HG02943 (cell line): ENCODE results near the gene KDM6A.
"Not testable (repeated sequence)": the region's sequence is repeated elsewhere in the genome, so short reads cannot be mapped to it uniquely, and the experiment has no call there.

Experiments used
- ATAC-seq: cut with Tn5 transposase; IDR thresholded peaks from one replicate; pipeline ENCODE4 v1.9.1; 2021; ENCODE audit warnings: mild to moderate bottlenecking, low read depth, moderate library complexity; ENCODE audit not compliant: unreplicated experiment

Gene KDM6A

GRCh38 chrX:44915361-44915868 is 42.4 kb downstream of the KDM6A start:
- no peak for ATAC-seq

DNA sequence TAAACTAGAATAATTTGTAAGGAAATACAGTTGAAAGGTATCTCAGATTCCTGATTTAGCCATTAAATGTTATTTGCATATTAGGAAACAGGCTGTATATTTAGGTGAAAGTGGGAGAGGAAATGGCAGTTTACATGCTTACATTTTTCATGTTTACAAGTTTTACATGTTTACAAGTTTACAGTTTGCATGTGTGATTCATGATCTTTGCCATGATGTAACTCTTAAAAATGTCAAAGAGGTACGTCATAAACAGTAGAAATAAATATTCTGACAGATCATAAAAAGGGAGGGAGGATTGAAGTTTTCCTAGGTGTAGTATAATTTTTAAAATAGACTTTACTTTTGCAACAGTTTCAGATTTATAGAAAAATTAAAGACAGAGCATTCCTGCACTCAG is 45.7 kb downstream of the KDM6A start:
- ATAC-seq, result no peak

DNA sequence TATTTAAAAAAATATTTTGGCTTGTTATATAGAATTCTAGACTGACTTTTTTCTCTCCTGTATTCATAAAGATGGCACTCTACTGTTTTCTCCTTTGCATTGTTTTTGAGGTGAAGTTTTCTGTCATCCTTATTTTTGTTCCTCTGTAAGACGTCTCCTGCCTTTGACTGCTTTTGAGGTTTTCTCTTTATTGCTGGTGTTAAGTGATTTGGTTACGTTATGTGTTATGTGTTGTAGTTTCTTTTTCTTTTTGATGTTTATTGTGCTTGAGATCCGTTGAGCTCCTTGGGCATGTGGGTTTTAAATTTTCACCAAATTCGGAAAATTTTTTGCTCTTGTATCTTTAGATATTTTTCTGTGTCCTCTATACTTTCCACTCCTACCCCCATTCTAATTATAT is 50.0 kb downstream of the KDM6A start:
- ATAC-seq, result no peak

DNA sequence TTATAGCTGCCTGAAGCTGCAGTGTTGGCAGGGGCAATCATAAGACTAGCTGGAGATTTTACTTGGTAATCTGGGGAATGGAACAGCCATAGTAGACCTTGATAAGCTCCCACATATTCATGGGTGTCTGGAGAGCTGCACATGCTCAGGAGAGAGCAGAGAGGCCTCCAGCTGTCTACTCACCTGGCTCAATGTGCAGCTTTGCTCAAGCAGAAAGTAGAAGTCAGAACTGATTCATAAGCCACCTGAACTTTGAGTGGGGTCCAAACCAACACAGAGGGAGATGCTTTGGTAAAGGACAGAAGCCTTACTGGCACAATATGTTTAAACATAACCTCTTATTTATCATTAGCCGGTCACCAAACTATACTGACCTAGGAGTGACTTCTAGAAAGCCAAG is 54.4 kb downstream of the KDM6A start:
- no peak for ATAC-seq

DNA sequence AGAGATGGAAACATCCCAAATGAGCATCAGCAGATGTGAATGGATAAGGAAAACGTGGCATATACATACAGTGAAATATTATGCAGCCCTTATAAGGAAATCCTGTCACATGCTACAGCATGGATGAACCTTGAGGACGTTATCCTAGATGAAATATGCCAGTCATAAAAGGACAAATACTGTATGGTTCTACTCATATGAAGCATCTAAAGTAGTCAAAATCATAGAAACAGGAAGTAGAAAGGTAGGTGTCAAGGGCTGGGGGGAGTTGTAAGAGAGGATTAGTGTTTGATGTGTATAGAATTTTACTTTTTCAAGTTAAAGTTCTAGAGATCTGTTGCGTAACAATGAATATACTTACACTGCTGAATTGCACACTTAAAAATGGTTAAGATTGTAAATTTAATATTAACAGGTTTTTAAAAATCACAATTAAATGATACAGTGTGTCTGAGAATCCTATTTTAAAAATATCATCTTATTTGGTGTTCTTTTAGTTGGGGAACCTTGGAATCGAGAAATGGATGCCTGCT is 58.5 kb downstream of the KDM6A start:
- ATAC-seq, result no peak

- no peak for ATAC-seq
These were observed 62.2 kb downstream of the KDM6A start for GRCh38 chrX:44935172-44935571.

DNA sequence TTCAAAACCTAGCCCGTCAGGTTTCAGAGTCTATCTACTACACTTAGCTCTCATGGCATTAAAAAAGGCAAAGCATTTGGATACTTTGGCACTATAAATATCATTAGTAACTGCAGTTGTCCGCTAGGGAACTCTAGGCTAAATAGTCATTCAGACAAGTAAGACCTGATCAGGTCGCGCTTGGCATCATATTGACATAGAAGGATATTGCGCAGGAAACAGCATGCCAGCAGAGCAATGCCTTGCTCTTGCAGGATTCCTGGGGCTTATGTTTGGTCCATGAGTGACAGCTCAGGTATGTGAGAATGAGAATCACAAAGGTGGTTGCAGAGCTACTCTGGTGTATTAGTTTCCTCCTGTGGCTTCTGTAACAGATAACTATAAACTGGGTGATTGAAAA is 62.7 kb downstream of the KDM6A start:
- no peak for ATAC-seq

DNA sequence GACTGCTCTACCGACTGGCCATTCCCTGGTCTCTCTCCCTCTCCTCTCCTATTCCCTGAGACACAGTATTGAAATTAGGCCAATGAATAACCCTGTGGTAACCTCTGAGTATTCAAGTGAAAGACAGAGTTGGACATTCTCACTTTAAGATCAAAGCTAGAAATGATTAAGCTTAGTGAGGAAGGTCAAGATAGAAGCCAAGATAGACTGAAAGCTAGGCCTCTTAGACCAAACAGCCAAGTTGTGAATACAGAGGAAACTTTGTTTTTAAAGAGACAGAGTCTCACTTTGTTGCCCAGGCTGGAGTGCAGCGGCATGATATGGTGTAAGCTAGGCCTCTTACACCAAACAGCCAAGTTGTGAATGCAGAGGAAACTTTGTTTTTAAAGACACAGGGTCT is 64.6 kb downstream of the KDM6A start:
- ATAC-seq, result peak; percentile 90

GRCh38 chrX:44938111-44938510 is 65.1 kb downstream of the KDM6A start:
- ATAC-seq, result no peak

- not testable (repeated sequence) for ATAC-seq
These were observed 67.6 kb downstream of the KDM6A start for GRCh38 chrX:44940541-44940940.

DNA sequence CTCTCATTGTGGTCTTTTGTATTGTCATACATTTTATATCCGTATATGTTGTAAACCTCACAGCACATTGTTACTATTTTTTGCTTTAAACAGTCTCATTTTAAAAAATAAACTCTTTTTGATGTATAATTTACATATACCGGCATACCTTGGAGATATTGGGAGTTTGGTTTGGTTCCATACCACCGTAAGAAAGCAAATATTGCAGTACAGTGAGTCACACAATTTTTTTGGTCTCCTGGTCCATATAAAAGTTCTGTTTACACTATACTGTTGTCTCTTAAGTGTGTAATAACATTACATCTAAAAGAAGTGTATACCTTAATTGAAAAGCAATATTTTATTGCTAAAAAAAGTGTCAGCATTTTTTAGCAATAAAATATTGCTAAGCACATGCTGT is 70.0 kb downstream of the KDM6A start:
- no peak for ATAC-seq

DNA sequence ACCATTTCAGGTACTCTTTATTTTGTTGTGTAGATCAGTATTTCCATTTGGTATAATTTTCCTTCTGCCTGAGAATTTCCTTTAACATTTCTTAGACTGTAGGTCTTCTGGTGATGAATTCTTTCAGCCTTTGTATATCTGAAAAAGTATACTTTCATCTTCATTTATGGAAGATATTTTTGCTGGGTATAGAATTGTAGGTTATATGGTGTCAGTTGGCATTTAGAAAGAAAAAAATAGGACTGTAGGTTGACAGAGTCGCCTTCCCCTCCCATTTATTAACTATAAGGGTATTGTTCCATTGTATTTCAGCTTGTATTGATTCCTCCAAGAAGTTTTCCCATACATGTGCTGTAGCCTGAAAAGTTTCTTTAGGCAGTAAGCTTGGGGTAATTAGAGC is 71.9 kb downstream of the KDM6A start:
- no peak for ATAC-seq

GRCh38 chrX:44945736-44946135 is 72.7 kb downstream of the KDM6A start:
- no peak for ATAC-seq

- no peak for ATAC-seq
These were observed 73.8 kb downstream of the KDM6A start for GRCh38 chrX:44946771-44947170.

DNA sequence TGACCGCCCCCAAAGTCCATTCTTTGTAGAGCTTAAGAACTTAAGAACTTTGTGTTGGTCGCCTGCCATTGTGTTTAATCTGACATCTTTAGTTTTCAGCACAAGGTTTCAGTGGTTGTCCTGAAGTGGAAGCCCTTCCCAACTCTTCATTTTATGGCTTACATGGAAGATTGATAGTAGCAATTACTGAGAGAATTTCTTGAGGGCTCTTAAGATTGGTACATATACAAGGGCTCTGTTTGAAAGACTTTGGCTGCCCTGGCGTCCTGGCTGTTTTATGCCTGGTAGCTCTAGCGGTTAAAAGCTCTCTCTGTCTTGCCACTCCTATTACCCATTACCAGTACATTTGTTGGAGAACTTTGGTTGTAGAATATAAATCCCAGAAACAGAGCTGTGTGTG is 75.0 kb downstream of the KDM6A start:
- no peak for ATAC-seq

- no peak for ATAC-seq
These were observed 75.4 kb downstream of the KDM6A start for GRCh38 chrX:44948406-44948805.

DNA sequence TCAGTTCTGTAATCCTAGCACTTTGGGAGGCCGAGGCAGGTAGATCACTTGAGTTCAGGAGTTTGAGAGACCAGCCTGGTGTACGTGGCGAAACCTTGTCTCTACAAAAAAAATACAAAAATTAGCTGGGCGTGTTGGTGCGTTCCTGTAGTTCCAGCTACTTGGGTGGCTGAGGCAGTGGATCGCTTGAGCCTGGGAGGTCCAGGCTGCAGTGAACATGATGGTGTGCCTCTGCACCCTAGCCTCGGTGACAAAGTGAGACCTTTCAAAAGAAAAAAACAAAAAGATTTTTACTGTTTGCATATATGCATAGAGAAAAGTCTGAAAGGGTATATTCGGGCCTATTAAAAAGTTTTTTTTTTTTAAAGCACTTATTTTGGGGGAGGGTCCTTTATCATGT is 76.1 kb downstream of the KDM6A start:
- no peak for ATAC-seq

DNA sequence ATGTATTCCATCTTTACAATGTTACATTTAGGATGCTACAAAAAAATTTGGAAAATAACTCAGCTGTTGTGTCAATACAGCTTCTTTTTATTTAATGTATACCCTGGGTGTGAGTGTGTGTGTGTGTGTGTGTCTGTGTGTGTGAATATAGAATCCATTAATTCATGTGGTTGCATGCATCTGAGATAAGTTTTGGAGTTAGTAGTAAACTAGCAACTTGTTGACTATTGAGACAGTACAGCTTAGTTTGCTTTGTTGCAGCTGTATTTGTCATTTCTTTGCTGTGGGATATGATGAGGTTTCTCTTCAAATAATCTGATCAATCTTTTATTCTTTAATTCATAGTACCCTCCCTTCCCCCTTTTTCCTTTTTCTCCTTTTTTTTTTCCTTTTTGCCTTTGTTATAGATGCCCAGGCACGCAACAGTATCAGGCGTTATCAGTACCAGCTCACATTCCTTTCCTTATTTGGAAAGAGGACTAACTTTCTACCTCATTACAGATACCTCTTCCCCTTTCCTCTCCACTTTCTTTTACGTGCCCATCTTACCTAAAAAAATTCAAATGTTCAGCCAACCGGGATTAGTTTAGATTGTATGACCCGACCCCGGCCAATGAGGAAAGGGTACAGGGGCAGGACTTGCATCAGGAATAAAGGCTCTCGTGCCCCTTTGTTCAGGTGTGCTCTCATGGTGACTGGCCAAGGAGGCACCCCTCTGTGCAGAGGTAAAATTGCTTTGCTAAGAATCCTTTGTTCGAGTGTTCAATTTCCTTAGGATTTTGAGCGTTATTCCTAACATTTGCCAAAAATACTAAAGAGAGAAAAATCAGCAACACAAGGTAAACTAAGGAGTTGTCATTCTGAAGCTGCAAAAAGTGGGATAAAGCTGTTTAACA is 77.7 kb downstream of the KDM6A start:
- ATAC-seq, result not testable (repeated sequence)

DNA sequence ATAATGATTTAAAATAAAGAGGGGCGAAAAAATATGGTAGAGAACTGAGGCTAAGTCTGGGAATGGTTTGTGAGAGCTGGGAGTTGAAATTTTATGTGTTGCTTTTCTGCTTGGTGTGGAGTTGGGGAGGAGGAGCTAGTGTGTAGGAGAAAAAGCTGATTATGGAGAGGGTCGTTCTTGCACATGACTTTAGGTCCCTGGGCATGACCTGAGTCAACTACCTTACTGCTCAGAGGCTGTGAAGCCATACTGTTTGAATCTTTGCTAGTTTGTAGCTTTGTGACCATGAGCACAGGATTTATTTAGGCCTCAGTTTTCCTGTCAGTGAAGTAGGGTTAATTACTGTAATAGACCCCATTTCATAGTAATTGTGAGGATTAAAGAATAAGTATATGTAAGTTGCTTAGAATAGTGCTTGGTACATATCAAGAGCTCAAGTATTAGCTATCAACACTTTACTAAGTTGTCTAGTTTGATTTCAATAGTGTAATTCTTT is 78.6 kb downstream of the KDM6A start:
- no peak for ATAC-seq

DNA sequence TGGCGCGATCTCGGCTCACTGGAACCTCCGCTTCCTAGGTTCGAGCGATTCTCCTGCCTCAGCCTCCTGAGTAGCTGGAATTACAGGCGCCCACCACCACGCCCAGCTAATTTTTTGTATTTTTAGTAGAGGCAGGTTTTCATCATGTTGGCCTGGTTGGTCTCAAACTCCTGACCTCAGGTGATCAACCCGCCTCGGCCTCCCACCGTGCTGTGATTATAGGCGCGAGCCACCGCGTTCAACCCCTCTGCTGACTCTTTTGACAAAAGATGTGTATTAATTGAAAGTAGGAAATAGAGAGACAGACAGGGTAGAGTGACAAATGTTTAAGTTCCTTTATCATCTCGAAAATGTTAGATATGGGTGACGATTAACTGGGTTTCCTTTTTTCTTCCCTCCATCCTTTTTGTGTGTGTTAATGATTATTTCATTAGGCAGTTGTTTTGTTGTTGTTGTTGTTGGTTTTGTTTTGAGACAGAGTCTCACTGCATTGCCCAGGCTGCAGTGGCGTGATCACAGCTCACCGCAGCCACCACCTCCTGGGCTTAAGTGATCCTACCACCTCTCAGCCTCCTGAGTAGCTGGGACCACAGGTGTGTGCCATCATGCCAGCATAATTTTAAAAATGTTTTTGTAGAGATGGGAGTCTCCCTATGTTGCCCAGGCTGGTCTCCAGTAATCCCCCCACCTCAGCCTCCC is 79.5 kb downstream of the KDM6A start:
- no peak for ATAC-seq
